DOHH2 (cell line): Measurements from ENCODE around the gene NGLY1.

Experiments
- H3F3A ChIP-seq: fragments of 200-600 bp; sonication (generic), shearing (Covaris generic); 2 replicates; pipeline ENCODE4 v1.6.0; 2016; ENCODE audit warnings: antibody characterized with exemption, mild to moderate bottlenecking; ENCODE audit not compliant: control insufficient read depth, insufficient read depth
- H3K27ac ChIP-seq: fragments of 200-600 bp; sonication (generic); 2 replicates; pipeline ENCODE4 v1.5.1; 2014; ENCODE audit warnings: low read depth, mild to moderate bottlenecking, low read length, moderate library complexity
- H3K27me3 ChIP-seq: fragments of 200-600 bp; sonication (generic); 2 replicates; pipeline ENCODE4 v1.6.1; 2014; ENCODE audit warnings: mild to moderate bottlenecking, low read length, mixed read lengths; ENCODE audit not compliant: control insufficient read depth
- H3K36me3 ChIP-seq: fragments of 200-600 bp; sonication (generic); 2 replicates; pipeline ENCODE4 v1.6.1; 2014; ENCODE audit warnings: mild to moderate bottlenecking, low read length, moderate library complexity, mixed read lengths; ENCODE audit not compliant: control insufficient read depth
- H3K4me1 ChIP-seq: fragments of 200-600 bp; sonication (generic); 2 replicates; pipeline ENCODE4 v1.6.1; 2014; ENCODE audit warnings: mild to moderate bottlenecking, low read length, mixed read lengths; ENCODE audit not compliant: control insufficient read depth
- H3K4me2 ChIP-seq: fragments of 200-600 bp; sonication (generic); 2 replicates; pipeline ENCODE4 v1.6.0; 2014; ENCODE audit warnings: mild to moderate bottlenecking, low read length, moderate library complexity
- H3K4me3 ChIP-seq: fragments of 200-600 bp; sonication (generic); 2 replicates; pipeline ENCODE4 v1.5.1; 2014; ENCODE audit warnings: mild to moderate bottlenecking, low read length, mixed read lengths
- H3K79me2 ChIP-seq: fragments of 200-600 bp; sonication (generic); 2 replicates; pipeline ENCODE4 v1.6.1; 2014; ENCODE audit warnings: mild to moderate bottlenecking, low read length, mixed read lengths; ENCODE audit not compliant: control insufficient read depth
- H3K9me2 ChIP-seq: fragments of 200-600 bp; sonication (generic); replicated peaks from 2 replicates; pipeline ENCODE4 v1.6.1; 2014; ENCODE audit warnings: mild to moderate bottlenecking, low read length, mixed read lengths; ENCODE audit not compliant: control insufficient read depth
- H3K9me3 ChIP-seq: fragments of 200-600 bp; sonication (generic); 2 replicates; pipeline ENCODE4 v1.6.1; 2014; ENCODE audit warnings: antibody characterized with exemption, low read length, mixed read lengths; ENCODE audit not compliant: control insufficient read depth, insufficient read depth
- H4K20me1 ChIP-seq: fragments of 200-600 bp; sonication (generic); 2 replicates; pipeline ENCODE4 v1.6.0; 2014; ENCODE audit warnings: low read depth, mild to moderate bottlenecking, antibody characterized with exemption, low read length, moderate library complexity; ENCODE audit not compliant: control insufficient read depth, insufficient read depth
- EZH2phosphoT487 ChIP-seq: fragments of 200-600 bp; sonication (generic); IDR thresholded peaks from 2 replicates; pipeline ENCODE4 v1.6.1; 2017; ENCODE audit warnings: borderline replicate concordance, mild to moderate bottlenecking, antibody characterized with exemption, low read length, moderate library complexity, mixed read lengths
- TF ChIP-seq, protein P1 (sequence below): fragments of 200-600 bp; sonication (generic); IDR thresholded peaks from one replicate; pipeline ENCODE4 v1.5.1; 2014; ENCODE audit warnings: antibody characterized with exemption, mild to moderate bottlenecking, low read depth, low read length; ENCODE audit not compliant: poor library complexity, severe bottlenecking

The NGLY1 gene

DNA sequence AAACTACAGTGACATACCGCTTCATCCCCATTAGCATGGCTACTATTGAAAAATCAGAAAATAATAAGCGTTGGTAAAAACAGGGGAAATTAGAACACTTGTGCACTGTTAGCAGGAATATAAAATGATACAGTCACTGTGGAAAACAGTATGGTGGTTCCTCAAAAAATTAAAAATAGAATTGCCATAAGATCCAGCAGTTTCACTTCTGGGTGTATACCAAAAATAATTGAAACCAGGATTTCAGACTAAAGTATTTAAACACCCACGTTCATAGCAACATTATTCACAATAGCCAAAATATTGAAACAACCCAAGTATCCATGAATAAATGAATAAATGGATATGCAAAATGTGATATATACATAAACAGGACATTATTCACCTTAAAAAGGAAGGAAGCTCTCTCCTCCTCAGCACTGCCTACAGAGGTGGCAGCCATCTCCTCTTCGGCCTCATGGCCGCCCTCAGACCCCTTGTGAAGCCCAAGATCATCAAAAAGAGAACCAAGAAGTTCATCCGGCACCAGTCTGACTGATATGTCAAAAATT lies 34.1 kb downstream of the NGLY1 start:
- no peaks in the 10 kb centered on the region for H3K27me3 ChIP-seq
- no peaks in the 10 kb centered on the region for H3K4me1 ChIP-seq
- no peak overlapping the region for H3K27ac ChIP-seq
- TF ChIP-seq, protein P1, sequence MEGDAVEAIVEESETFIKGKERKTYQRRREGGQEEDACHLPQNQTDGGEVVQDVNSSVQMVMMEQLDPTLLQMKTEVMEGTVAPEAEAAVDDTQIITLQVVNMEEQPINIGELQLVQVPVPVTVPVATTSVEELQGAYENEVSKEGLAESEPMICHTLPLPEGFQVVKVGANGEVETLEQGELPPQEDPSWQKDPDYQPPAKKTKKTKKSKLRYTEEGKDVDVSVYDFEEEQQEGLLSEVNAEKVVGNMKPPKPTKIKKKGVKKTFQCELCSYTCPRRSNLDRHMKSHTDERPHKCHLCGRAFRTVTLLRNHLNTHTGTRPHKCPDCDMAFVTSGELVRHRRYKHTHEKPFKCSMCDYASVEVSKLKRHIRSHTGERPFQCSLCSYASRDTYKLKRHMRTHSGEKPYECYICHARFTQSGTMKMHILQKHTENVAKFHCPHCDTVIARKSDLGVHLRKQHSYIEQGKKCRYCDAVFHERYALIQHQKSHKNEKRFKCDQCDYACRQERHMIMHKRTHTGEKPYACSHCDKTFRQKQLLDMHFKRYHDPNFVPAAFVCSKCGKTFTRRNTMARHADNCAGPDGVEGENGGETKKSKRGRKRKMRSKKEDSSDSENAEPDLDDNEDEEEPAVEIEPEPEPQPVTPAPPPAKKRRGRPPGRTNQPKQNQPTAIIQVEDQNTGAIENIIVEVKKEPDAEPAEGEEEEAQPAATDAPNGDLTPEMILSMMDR = no peak
- TF ChIP-seq EZH2phosphoT487 = no peak
- H3K36me3 ChIP-seq = peaks cover 87% of the 10 kb centered on the region
- no peaks in the 10 kb centered on the region for H3K9me2 ChIP-seq
- no peaks in the 10 kb centered on the region for H3K9me3 ChIP-seq
- H3K79me2 ChIP-seq = peaks cover 3% of the 10 kb centered on the region; the same call in 1 of the 2 replicates
- H3K4me3 ChIP-seq = no peak overlapping the region
- no peaks in the 10 kb centered on the region for H3F3A ChIP-seq
- H3K4me2 ChIP-seq = no peak overlapping the region
- H4K20me1 ChIP-seq = no peaks in the 10 kb centered on the region

DNA sequence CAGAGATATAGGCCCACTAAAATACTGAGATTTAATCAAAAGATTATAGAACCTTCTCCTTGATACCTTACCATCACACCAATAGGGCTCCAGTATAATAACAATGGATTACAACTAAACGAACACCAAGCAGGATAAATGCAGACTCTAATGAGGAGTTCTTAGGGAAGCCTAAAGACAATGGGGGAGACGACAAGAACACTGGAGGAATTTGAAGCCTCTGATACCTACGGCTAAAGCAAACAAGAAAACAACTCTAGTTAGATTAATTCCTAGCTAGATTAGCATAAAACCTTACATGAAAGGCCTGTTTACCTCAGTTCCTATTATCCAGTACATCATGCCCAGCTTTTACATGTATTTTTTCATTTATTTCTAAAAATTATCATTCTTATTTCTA lies 35.1 kb downstream of the NGLY1 start:
- peaks cover 91% of the 10 kb centered on the region for H3K36me3 ChIP-seq
- H4K20me1 ChIP-seq = no peaks in the 10 kb centered on the region
- H3F3A ChIP-seq = no peaks in the 10 kb centered on the region
- H3K4me3 ChIP-seq = no peak overlapping the region
- H3K4me1 ChIP-seq = no peaks in the 10 kb centered on the region
- no peak overlapping the region for H3K4me2 ChIP-seq
- no peaks in the 10 kb centered on the region for H3K9me3 ChIP-seq
- peaks cover 8% of the 10 kb centered on the region; the same call in 1 of the 2 replicates for H3K79me2 ChIP-seq
- H3K27me3 ChIP-seq = no peaks in the 10 kb centered on the region
- TF ChIP-seq, protein P1 = no peak
- no peak for TF ChIP-seq EZH2phosphoT487
- H3K9me2 ChIP-seq = no peaks in the 10 kb centered on the region
- H3K27ac ChIP-seq = no peak overlapping the region

DNA sequence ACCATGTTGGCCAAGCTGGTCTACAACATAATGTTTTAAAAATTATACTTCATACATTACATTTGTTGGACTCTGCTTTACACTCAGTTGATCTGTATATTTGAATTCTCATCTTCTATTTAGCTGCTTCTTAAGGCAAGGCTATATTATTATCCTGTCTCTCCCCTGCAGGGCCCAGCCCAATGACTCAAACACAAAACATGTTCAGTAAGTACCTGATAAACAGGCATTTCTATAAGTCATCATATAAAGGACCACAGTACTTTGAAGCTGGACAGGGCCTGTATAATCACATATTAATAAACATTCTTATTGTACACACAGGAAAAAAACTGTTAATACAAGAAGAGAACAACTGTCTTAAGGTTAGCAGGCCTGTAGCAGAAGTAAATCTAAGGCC lies 36.2 kb downstream of the NGLY1 start:
- Histone ChIP-seq H3K4me2 (no peak overlapping the region), H3K36me3 (peaks cover 97% of the 10 kb centered on the region)
- TF ChIP-seq EZH2phosphoT487 = no peak
- TF ChIP-seq, protein P1 = no peak

More for the DNA sequence above, 36.2 kb downstream of the NGLY1 start:
- Histone ChIP-seq H4K20me1 (no peaks in the 10 kb centered on the region), H3K9me3 (no peaks in the 10 kb centered on the region), H3F3A (no peaks in the 10 kb centered on the region), H3K27me3 (no peaks in the 10 kb centered on the region), H3K27ac (no peak overlapping the region), H3K9me2 (no peaks in the 10 kb centered on the region), H3K4me3 (no peak overlapping the region), H3K4me1 (no peaks in the 10 kb centered on the region), H3K79me2 (peaks cover 5% of the 10 kb centered on the region; the same call in 1 of the 2 replicates)
